Parathyroid adenoma (tissue), 2 donors: ENCODE measurements around the gene P4HA1.

Source experiments
- H2AFZ ChIP-seq: fragments of 300-600 bp; sonication (generic); one replicate; pipeline ENCODE4 v1.7.0; 2017; ENCODE audit warnings: antibody characterized with exemption, mild to moderate bottlenecking
- H3K27ac ChIP-seq: fragments of 300-600 bp; sonication (generic); one replicate; pipeline ENCODE4 v1.7.0; 2017
- H3K27me3 ChIP-seq: fragments of 300-600 bp; sonication (generic); one replicate; pipeline ENCODE4 v1.7.0; 2017; ENCODE audit warnings: low read length; ENCODE audit not compliant: control insufficient read depth, insufficient read depth
- H3K36me3 ChIP-seq: fragments of 300-600 bp; sonication (generic); one replicate; pipeline ENCODE4 v1.7.0; 2017; ENCODE audit warnings: low read length; ENCODE audit not compliant: control insufficient read depth, insufficient read depth
- H3K4me1 ChIP-seq: fragments of 300-600 bp; sonication (generic); one replicate; pipeline ENCODE4 v1.7.0; 2017; ENCODE audit warnings: control low read depth
- H3K4me2 ChIP-seq: fragments of 300-600 bp; sonication (generic); one replicate; pipeline ENCODE4 v1.7.0; 2017; ENCODE audit warnings: low read length
- H3K4me3 ChIP-seq: fragments of 300-600 bp; sonication (generic); one replicate; pipeline ENCODE4 v1.7.0; 2017; ENCODE audit warnings: low read depth, low read length
- H3K79me2 ChIP-seq: fragments of 300-600 bp; sonication (generic); one replicate; pipeline ENCODE4 v1.7.0; 2017; ENCODE audit warnings: control low read depth
- H3K9ac ChIP-seq: fragments of 300-600 bp; sonication (generic); one replicate; pipeline ENCODE4 v1.7.0; 2017; ENCODE audit warnings: mild to moderate bottlenecking
- H3K9me3 ChIP-seq: fragments of 300-600 bp; sonication (generic); one replicate; pipeline ENCODE4 v1.7.0; 2017; ENCODE audit warnings: low read length; ENCODE audit not compliant: control insufficient read depth
- CTCF ChIP-seq: fragments of 300-600 bp; sonication (generic); IDR thresholded peaks from one replicate; pipeline ENCODE4 v1.7.0; 2017; ENCODE audit warnings: antibody characterized with exemption, mild to moderate bottlenecking
- donor health status: primary hyperparathyroidism.

P4HA1 gene

GRCh38 chr10:73092830-73093229 is 3.8 kb downstream of the P4HA1 start:
- no peak overlapping the region for H2AFZ ChIP-seq
- TF ChIP-seq CTCF, result no peak
- no peaks in the 10 kb centered on the region for H3K4me1 ChIP-seq
- H3K36me3 ChIP-seq, result no peaks in the 10 kb centered on the region
- H3K9ac ChIP-seq, result no peak overlapping the region
- peaks cover 2% of the 10 kb centered on the region for H3K79me2 ChIP-seq
- H3K9me3 ChIP-seq, result no peaks in the 10 kb centered on the region
- H3K27ac ChIP-seq, result no peak overlapping the region
- H3K27me3 ChIP-seq, result no peaks in the 10 kb centered on the region
- H3K4me3 ChIP-seq, result no peak overlapping the region
- H3K4me2 ChIP-seq, result no peak overlapping the region

GRCh38 chr10:73088304-73088703 is 8.4 kb downstream of the P4HA1 start:
- TF ChIP-seq CTCF, result no peak
- no peak overlapping the region for H3K27ac ChIP-seq

GRCh38 chr10:73086816-73087215 is 9.8 kb downstream of the P4HA1 start:
- TF ChIP-seq CTCF, result no peak
- no peaks in the 10 kb centered on the region for H3K36me3 ChIP-seq

More at GRCh38 chr10:73088304-73088703, 8.4 kb downstream of the P4HA1 start:
- Histone ChIP-seq H3K36me3 (no peaks in the 10 kb centered on the region), H3K79me2 (peaks cover 2% of the 10 kb centered on the region), H3K4me1 (no peaks in the 10 kb centered on the region), H3K4me2 (no peak overlapping the region), H3K9me3 (no peaks in the 10 kb centered on the region), H2AFZ (no peak overlapping the region), H3K9ac (no peak overlapping the region), H3K27me3 (no peaks in the 10 kb centered on the region), H3K4me3 (no peak overlapping the region)

GRCh38 chr10:73084209-73084608 is 12.5 kb downstream of the P4HA1 start:
- H2AFZ ChIP-seq, result no peak overlapping the region
- H3K4me2 ChIP-seq, result no peak overlapping the region
- no peak for TF ChIP-seq CTCF
- no peaks in the 10 kb centered on the region for H3K4me1 ChIP-seq
- H3K36me3 ChIP-seq, result no peaks in the 10 kb centered on the region
- H3K79me2 ChIP-seq, result peaks cover 4% of the 10 kb centered on the region
- H3K9ac ChIP-seq, result no peak overlapping the region
- no peak overlapping the region for H3K4me3 ChIP-seq
- no peaks in the 10 kb centered on the region for H3K9me3 ChIP-seq
- H3K27me3 ChIP-seq, result no peaks in the 10 kb centered on the region
- no peak overlapping the region for H3K27ac ChIP-seq

More at GRCh38 chr10:73086816-73087215, 9.8 kb downstream of the P4HA1 start:
- Histone ChIP-seq H3K4me1 (no peaks in the 10 kb centered on the region), H3K27me3 (no peaks in the 10 kb centered on the region), H2AFZ (no peak overlapping the region), H3K79me2 (peaks cover under 1% of the 10 kb centered on the region), H3K9ac (no peak overlapping the region), H3K4me2 (no peak overlapping the region), H3K27ac (no peak overlapping the region), H3K4me3 (no peak overlapping the region), H3K9me3 (no peaks in the 10 kb centered on the region)

- Histone ChIP-seq H3K79me2 (peaks cover 7% of the 10 kb centered on the region), H3K27ac (no peak overlapping the region), H3K4me3 (no peak overlapping the region), H3K27me3 (no peaks in the 10 kb centered on the region), H3K9me3 (no peaks in the 10 kb centered on the region), H3K36me3 (no peaks in the 10 kb centered on the region), H2AFZ (no peak overlapping the region), H3K9ac (no peak overlapping the region), H3K4me2 (no peak overlapping the region), H3K4me1 (no peaks in the 10 kb centered on the region)
- no peak for TF ChIP-seq CTCF
Measured at GRCh38 chr10:73083221-73083620, 13.4 kb downstream of the P4HA1 start.
